Panc1 (cell line): Measurements from ENCODE around the gene TMEM39B.

Experiments used
- POLR2AphosphoS5 ChIP-seq: IDR thresholded peaks from 2 replicates; pipeline ENCODE4 v1.6.1; 2012; ENCODE audit warnings: mild to moderate bottlenecking, low read depth, low read length, moderate library complexity
- SIN3A ChIP-seq: IDR thresholded peaks from 2 replicates; pipeline ENCODE4 v1.6.1; 2012; ENCODE audit warnings: low read depth, mild to moderate bottlenecking, low read length, moderate library complexity, borderline replicate concordance; ENCODE audit not compliant: insufficient read depth
- TF ChIP-seq, protein P1 (sequence below): fragments of 450-650 bp; IDR thresholded peaks from 2 replicates; pipeline ENCODE4 v1.5.1; 2017; ENCODE audit warnings: mild to moderate bottlenecking

DNA sequence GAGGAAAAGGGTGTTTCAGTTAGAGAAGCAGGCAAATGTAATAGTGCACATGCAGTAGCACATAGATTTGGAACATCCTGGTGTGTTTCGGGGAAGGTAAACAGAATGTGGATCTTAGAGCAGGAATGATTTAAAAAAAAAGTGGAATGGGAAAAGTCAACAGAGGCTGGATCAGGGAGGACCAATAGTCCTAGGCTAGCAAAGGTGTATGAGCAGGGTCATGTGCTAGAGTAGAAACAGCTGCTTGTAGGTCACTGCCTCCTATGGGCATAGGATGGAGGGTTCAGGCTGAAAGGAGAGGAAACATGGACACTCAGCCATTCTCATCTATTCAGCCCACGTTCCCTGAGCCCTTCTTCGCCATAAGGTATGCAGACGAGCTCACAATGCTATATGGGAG lies 31.4 kb downstream of the TMEM39B start:
- TF ChIP-seq, protein P1, sequence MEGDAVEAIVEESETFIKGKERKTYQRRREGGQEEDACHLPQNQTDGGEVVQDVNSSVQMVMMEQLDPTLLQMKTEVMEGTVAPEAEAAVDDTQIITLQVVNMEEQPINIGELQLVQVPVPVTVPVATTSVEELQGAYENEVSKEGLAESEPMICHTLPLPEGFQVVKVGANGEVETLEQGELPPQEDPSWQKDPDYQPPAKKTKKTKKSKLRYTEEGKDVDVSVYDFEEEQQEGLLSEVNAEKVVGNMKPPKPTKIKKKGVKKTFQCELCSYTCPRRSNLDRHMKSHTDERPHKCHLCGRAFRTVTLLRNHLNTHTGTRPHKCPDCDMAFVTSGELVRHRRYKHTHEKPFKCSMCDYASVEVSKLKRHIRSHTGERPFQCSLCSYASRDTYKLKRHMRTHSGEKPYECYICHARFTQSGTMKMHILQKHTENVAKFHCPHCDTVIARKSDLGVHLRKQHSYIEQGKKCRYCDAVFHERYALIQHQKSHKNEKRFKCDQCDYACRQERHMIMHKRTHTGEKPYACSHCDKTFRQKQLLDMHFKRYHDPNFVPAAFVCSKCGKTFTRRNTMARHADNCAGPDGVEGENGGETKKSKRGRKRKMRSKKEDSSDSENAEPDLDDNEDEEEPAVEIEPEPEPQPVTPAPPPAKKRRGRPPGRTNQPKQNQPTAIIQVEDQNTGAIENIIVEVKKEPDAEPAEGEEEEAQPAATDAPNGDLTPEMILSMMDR, result no peak
- TF ChIP-seq POLR2AphosphoS5, result 0 out of 2 replicates have a peak, but pooled peaks have one; percentile 30
- no peak for TF ChIP-seq SIN3A
